ENCODE results near the gene CASZ1. TPM values are rescaled to one million over a fixed set of nuclear protein-coding genes. Genes with fewer than 3 reads are reported as not detected.

The CASZ1 gene
- total RNA-seq, 4 donors from 2014 or later, result 39.1 to 215 (median 115) TPM

DNA sequence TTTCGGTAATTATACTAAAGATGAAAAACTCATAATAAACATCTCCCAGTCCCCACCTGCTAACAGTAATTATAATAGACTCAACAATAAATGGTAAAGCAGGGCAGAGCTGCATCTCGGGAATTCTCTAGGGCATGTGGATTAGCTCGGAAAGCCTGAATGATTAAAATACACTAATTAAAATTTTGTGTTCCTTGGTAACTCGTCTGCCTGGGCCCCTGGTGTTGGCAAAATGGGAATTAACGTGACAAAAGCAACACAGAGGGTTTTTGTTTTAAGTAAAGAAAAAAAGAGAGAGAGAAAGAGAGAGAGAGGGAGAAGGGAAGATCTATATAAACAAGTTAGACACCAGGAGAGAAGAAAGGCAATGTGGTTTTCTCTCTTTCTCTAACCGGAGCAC, 62.1 kb downstream of the CASZ1 start:
- Histone ChIP-seq H3K4me1 (peaks cover 8 to 43% (median 32%) of the 10 kb centered on the region in 4 donors), H3K27ac (no peak overlapping the region)
- WGBS, 2 donors (ENCODE audit: low coverage in 1 of 2), result 60 to 64% methylated on average over 5 to 6 of the region's 6 CpGs

DNA sequence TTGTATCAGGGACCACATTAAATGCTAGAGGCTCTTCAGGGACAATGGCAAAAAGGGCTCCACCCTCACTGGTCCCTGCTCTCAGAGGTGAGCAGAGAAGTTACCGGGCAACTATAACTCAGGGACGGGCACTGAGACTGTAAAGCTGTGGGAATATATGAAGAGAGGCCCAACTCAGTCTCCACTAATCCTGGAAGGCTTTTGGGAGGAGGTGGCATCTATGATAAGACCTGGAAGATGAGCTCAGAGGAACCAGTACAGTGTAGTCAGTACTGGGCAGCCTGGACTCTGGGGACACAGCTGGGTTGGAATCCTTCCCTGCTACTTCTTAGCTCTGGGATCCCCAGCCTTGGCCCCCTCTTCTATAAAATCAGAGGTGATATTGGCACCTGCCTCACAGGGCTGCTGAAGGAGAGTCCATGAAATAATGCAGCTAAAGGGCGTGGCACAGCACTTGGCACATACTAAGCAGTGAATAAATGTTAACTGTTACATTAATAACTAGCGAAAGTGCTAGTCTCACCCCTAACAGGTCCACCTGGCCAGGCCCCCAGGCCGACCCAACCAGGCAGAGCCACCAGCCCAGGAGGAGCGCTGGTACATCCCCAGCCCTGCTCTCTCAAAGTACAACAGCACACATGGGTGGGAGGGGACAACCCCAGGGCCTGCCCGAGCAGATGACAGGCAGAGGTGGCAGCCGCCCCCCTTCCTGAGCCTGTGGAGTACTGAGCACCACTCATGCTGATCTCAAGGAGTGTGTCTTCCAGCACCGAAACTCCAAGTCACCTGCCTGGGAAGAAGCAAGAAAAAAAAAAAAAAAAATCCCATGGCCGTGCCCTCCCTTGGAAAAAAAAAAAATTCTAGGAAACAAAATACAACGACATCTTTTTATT, 62.7 kb downstream of the CASZ1 start:
- in situ Hi-C loops (cut with MboI; ENCODE audit: low pct_ligation_motif_present in 1 of 4, low pct_unique_long_range_greater_than_20kb in 1 of 4, low sequenced_read_pairs in 3 of 4) (no loop called here), intact Hi-C loops (cut with DNase I; ENCODE audit: low total_unique reads) (loop anchor here (10.0 kb wide), 1 partner anchor 61 kb away; the partner anchor contains the start of gene CASZ1)
- no peaks in the 10 kb centered on the region for H3K9me3 ChIP-seq
- no peaks in the 10 kb centered on the region for H3K36me3 ChIP-seq
- no peak for DNase-seq
- 16 to 58% methylated on average over 5 to 11 of the region's 11 CpGs for WGBS, 2 donors (ENCODE audit: low coverage in 1 of 2)
- no peaks in the 10 kb centered on the region for H3K27me3 ChIP-seq
- H3K4me3 ChIP-seq, result no peak overlapping the region
- TF ChIP-seq, protein P1, sequence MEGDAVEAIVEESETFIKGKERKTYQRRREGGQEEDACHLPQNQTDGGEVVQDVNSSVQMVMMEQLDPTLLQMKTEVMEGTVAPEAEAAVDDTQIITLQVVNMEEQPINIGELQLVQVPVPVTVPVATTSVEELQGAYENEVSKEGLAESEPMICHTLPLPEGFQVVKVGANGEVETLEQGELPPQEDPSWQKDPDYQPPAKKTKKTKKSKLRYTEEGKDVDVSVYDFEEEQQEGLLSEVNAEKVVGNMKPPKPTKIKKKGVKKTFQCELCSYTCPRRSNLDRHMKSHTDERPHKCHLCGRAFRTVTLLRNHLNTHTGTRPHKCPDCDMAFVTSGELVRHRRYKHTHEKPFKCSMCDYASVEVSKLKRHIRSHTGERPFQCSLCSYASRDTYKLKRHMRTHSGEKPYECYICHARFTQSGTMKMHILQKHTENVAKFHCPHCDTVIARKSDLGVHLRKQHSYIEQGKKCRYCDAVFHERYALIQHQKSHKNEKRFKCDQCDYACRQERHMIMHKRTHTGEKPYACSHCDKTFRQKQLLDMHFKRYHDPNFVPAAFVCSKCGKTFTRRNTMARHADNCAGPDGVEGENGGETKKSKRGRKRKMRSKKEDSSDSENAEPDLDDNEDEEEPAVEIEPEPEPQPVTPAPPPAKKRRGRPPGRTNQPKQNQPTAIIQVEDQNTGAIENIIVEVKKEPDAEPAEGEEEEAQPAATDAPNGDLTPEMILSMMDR (IDR thresholded peaks at IDR 0.05), result no peak
- no peak for TF ChIP-seq POLR2AphosphoS5 (IDR thresholded peaks at IDR 0.05)
- TF ChIP-seq POLR2A (IDR thresholded peaks at IDR 0.05), result no peak
- TF ChIP-seq EP300 (IDR thresholded peaks at IDR 0.05; ENCODE audit: low read depth), result no peak
- no peak overlapping the region for H3K27ac ChIP-seq
- H3K4me1 ChIP-seq, result peaks cover 8 to 36% (median 26%) of the 10 kb centered on the region in 4 donors

More for the DNA sequence above, 62.1 kb downstream of the CASZ1 start:
- intact Hi-C loops (cut with DNase I; ENCODE audit: low total_unique reads) (loop anchor here (10.0 kb wide), 1 partner anchor 60 kb away; the partner anchor contains the start of gene CASZ1), in situ Hi-C loops (cut with MboI; ENCODE audit: low pct_ligation_motif_present in 1 of 4, low pct_unique_long_range_greater_than_20kb in 1 of 4, low sequenced_read_pairs in 3 of 4) (no loop called here)
- Histone ChIP-seq H3K9me3 (no peaks in the 10 kb centered on the region), H3K27me3 (no peaks in the 10 kb centered on the region), H3K36me3 (no peaks in the 10 kb centered on the region), H3K4me3 (no peak overlapping the region)
- no peak for TF ChIP-seq EP300 (IDR thresholded peaks at IDR 0.05; ENCODE audit: low read depth)
- no peak for TF ChIP-seq POLR2AphosphoS5 (IDR thresholded peaks at IDR 0.05)
- TF ChIP-seq POLR2A (IDR thresholded peaks at IDR 0.05), result no peak
- TF ChIP-seq, protein P1 (IDR thresholded peaks at IDR 0.05), result no peak
- no peak for DNase-seq

DNA sequence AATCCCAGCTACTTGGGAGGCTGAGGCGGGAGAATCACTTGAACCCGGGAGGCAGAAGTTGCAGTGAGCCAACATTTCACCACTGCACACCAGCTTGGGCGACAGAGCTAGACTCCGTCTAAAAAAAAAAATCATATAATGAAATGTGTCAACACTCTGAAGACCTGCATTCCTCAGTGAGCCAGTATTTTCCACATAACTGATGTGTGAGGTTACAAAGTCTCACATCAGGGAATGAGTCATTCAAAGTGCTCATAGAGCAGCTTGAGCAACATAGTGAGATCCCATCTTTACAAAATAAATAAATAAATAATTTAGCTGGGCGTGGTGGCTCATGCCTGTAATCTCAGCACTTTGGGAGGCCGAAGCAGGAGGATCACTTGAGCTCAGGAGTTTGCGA, 65.5 kb downstream of the CASZ1 start:
- Histone ChIP-seq H3K9me3 (no peaks in the 10 kb centered on the region), H3K27me3 (no peaks in the 10 kb centered on the region), H3K4me1 (peaks cover 0 to 21% (median 11%) of the 10 kb centered on the region in 4 donors), H3K4me3 (no peak overlapping the region), H3K36me3 (no peaks in the 10 kb centered on the region), H3K27ac (no peak overlapping the region)
- in situ Hi-C loops (cut with MboI; ENCODE audit: low pct_ligation_motif_present in 1 of 4, low pct_unique_long_range_greater_than_20kb in 1 of 4, low sequenced_read_pairs in 3 of 4), result no loop called here
- intact Hi-C loops (cut with DNase I; ENCODE audit: low total_unique reads), result loop anchor here (10.0 kb wide), 1 partner anchor 64 kb away; the partner anchor contains the start of gene CASZ1
- 74 to 75% methylated on average over 4 to 7 of the region's 7 CpGs for WGBS, 2 donors (ENCODE audit: low coverage in 1 of 2)
- TF ChIP-seq POLR2AphosphoS5 (IDR thresholded peaks at IDR 0.05), result no peak
- no peak for TF ChIP-seq POLR2A (IDR thresholded peaks at IDR 0.05)
- no peak for TF ChIP-seq EP300 (IDR thresholded peaks at IDR 0.05; ENCODE audit: low read depth)
- TF ChIP-seq, protein P1 (IDR thresholded peaks at IDR 0.05), result no peak
- DNase-seq, result no peak

DNA sequence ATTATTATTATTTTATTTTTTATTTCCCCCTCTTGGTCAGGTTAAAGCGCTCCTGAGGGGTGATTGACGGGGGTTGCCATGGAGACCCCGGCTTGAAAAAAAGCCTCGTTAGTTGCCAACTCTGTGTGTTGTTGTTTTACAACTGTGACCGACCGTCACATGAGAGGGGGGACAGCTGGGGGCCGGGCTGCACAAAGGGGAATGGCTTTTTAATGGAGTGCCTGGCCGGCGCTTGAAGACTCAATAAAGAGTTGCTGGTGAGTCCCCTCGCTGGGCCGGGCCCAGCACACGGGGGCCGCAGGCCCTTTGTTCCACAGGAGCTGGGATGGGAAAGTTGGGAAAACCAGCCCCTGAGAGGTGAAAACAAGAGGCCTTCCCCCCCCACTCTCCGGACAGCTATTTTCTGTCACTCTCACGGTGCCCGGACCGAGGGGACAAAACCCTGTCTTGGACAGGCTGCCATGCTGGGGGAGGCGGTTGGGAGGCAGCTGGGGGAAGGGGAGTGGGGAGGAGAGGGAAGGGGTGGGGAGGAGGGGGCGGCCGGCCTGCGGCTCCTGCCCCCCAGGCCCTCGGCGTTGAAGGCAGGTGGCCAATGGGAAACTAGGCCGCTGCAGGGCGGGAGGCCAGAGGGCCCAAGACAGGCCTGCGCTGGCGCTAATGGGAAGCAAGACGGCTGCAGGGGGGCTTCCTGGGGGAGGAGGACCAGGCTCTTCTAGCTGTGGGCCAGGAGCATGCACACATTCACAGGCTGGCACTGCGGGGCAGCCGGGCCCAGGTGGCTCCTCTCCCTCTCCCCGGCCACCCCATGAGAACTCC, 67.6 kb downstream of the CASZ1 start:
- no peaks in the 10 kb centered on the region for H3K9me3 ChIP-seq
- WGBS, 2 donors (ENCODE audit: low coverage in 1 of 2), result 60 to 87% methylated on average over 7 to 27 of the region's 31 CpGs
- in situ Hi-C loops (cut with MboI; ENCODE audit: low pct_ligation_motif_present in 1 of 4, low pct_unique_long_range_greater_than_20kb in 1 of 4, low sequenced_read_pairs in 3 of 4) (no loop called here), intact Hi-C loops (cut with DNase I; ENCODE audit: low total_unique reads) (no loop called here)
- no peak overlapping the region for H3K4me3 ChIP-seq
- no peak for DNase-seq
- H3K36me3 ChIP-seq, result no peaks in the 10 kb centered on the region
- no peaks in the 10 kb centered on the region for H3K27me3 ChIP-seq
- no peak for TF ChIP-seq POLR2AphosphoS5 (IDR thresholded peaks at IDR 0.05)
- TF ChIP-seq, protein P1 (IDR thresholded peaks at IDR 0.05), result no peak
- no peak for TF ChIP-seq EP300 (IDR thresholded peaks at IDR 0.05; ENCODE audit: low read depth)
- TF ChIP-seq POLR2A (IDR thresholded peaks at IDR 0.05), result no peak
- H3K4me1 ChIP-seq, result peaks cover 11 to 27% (median 16%) of the 10 kb centered on the region in 4 donors
- H3K27ac ChIP-seq, result no peak overlapping the region
